Astrocyte of the hippocampus (primary cell): ENCODE measurements around the gene CCDC170.

Source experiments
- DNase-seq: peaks from one replicate; pipeline ENCODE4 v3.0.0; 2011; ENCODE audit warnings: low read depth, low spot score

The CCDC170 gene

GRCh38 chr6:151656392-151656791 lies 162.6 kb downstream of the CCDC170 start:
- no peak for DNase-seq

- DNase-seq, result no peak
Measured at GRCh38 chr6:151658091-151658490, 164.3 kb downstream of the CCDC170 start.

DNA sequence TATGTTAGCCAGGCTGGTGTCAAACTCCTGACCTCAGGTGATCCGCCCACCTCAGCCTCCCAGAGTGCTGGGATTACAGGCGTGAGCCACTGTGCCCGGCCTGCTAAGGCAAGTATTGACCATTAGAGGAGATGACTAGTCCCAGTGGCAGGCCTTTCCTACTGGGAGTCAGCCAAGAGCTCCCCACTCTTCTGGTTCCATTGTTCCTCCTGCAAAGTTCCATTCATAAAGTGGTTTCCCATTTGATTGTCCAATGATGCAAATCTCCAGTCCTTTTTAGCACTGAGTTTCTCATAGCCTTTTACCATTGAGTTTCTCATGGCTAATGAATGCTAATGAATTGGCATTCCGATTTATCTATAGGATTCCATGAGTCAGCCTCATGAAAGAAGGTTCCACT lies 165.4 kb downstream of the CCDC170 start:
- DNase-seq, result peak; percentile 44

DNA sequence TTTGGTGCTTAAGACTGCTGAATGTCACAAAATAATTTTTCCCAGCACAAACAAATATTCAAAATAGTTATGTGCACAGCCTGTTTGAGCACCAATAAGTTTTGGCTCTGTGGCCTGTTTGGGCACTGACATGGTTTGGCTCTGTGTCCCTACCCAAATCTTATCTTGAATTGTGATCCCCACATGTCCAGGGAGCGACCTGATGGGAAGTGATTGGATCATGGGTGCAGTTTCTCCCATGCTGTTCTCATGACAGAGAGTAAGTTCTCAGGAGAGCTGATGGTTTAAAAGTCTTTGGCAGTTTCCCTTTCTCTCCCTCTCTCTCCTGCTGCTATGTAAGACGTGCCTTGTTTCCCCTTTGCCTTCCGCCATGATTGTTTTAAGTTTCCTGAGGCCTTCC lies 167.7 kb downstream of the CCDC170 start:
- no peak for DNase-seq

GRCh38 chr6:151661928-151662327 lies 168.1 kb downstream of the CCDC170 start:
- no peak for DNase-seq

- DNase-seq, result no peak
Measured at GRCh38 chr6:151663559-151663958, 169.7 kb downstream of the CCDC170 start.

DNA sequence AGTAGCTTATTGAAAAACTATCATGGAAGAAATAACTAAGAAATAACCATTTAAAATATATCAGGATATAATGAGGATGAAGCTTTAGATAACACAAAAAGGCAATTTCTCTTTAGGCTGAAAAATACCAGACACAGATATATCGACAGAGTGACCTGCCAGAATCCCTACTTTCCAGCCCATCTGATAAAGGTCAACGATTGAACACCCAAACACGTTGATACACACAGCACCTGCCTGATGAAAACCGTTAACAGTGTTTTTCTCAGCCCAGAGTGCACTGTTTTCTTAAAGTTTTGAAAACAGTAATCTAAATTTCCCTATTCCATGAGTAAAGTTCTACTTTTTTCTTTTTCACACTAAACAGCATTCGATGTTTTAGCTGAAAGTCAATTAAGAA lies 170.6 kb downstream of the CCDC170 start:
- DNase-seq, result no peak

GRCh38 chr6:151665329-151665728 lies 171.5 kb downstream of the CCDC170 start:
- DNase-seq, result no peak

DNA sequence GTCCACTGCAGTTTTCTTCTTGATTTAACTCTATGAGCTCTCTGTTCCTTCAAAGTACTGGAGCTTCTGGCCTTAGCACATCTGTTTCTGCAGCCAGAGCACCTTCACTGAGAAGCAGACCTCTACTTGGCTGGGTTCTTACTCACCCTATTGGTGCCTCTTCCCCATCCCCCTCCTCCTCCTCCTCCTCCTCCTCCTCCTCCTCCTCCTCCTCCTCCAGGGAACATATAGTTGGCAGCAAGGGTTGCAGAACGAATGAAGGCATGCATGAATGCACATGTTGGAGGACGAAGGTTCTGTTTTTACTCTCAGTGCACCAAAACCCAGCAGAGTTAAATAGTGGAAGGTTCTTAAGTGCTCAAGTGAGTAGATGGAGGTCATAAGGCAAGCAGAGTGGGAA lies 172.7 kb downstream of the CCDC170 start:
- no peak for DNase-seq

GRCh38 chr6:151669208-151669560 lies 175.4 kb downstream of the CCDC170 start:
- DNase-seq, result no peak

GRCh38 chr6:151670116-151670515 lies 176.3 kb downstream of the CCDC170 start:
- DNase-seq, result no peak
